ENCODE results near the gene LMO1.

LMO1 gene

DNA sequence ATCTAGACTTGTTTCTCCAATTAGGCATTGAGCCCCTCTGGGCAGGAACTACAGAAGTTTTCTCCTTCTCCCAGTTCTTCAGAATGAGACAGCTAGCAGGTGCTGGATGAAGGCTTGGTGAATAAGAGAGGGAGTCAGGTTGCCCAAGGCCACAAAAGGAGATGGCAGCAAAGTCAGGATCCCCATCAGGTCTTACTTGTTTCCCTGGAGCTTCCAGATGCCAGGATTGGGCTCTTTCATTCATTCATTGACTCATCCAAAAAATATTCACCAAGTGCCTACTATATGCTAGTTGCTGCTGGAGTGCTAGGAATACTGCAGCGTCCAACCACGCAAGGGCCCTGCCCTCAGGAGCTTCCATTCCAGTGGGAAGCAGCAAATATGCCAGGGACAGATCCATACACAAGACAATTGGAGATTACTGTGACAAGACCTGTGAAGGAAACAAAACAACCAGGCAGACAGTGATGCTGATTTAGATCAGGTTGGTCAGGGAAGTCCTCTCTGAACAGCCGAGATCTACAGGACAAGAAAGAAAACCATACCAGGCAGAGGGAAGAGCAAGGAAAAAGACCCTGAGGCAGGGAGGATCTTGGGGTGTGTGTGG is 24.6 kb upstream of the LMO1 start:
- no peak for DNase-seq

DNA sequence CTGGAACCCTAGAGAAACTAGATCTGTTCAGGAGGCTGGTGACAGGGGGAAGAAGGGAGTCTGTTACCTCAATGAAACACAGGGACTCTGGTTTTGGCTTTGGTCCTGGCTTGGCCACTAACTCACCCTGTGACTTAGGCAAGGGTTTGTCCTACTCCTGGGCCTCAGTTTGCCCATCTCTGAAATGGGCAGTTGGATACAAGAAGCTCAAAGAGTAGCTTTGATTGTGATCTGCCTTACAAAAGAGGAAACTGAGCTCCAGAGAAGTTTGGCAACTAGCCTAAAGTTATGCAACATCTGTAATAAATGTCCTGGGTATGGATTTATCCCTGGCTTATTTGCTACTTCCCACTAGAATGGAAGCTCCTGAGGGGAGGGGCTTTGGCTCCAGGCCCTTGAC is 24.0 kb upstream of the LMO1 start:
- no peak for DNase-seq

DNA sequence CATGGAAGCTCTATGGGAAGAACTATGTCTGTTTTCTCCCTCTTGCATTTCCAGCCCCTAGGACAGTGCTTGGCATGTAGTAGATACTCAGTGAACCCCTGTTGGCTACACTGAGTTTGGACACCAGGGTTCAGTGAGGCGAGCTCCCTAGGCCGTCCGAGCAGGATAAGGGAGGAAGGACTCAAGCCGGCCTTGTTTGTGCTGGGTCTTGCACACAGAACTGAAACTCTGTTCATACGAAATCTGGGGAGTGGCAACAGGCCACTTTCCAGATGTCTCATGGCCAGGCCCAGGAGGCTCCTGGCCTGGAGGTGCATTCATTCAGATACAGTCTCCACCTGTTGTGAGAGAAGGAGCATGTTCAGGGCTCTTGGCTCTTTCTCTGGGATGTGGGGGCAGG is 23.6 kb upstream of the LMO1 start:
- DNase-seq: no peak

DNA sequence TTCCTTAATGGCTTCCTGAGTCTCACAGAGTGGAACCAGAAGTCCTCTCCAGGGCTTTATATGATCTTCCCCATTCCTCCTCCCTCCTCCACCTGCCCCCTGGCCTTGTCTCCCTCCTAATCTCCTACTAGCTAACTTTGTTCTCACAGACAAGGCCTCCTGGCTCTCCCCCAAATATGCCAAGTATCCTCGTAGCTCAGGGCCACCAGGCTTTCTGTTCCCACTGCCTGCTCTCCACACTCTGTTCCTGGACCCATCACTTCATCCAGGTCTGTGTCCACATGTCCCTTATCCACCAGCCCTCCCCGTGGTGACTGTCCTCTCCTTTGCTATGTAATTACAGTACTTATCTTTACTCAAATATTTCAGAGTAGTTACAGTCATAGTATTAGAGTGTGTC is 23.2 kb upstream of the LMO1 start:
- DNase-seq: no peak

DNA sequence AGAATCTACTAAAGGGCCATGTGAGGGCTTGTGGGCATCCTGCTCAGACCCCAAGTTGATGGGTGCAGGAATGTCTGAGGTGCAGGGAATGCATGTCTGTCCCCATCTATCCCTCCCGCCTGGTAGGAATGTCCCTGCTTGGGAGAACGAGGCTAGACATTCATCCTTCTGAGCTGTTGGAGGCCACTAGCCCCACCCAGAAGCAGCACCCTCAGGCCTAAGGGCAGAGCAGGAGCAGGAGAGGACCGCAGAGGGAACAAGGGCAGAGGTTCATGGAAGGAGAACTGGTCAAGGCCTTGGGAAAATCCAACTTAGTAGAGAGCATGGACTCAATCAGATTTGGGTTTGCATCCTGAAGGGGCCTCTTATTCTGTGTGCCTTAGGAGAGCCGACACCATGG is 22.1 kb upstream of the LMO1 start:
- no peak for DNase-seq

DNA sequence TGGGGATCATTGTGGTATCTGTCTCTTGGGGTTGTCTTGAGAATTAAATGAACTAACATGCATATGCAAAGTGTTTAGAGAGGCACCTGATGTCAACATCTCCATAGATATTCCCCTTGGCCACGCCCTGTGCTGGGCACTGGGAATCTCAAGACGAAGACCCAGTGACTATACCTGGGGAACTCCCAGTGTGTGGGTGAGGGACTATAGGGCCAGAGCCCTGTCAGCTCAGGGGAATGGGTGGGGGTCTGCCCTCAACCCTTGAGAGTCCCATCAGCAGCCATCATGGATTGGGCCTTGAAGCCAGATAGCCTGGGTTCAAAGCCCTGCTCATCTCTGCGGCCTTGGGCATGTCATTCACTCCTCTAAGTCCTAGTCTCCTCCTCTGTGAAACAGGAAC is 21.6 kb upstream of the LMO1 start:
- DNase-seq: no peak

DNA sequence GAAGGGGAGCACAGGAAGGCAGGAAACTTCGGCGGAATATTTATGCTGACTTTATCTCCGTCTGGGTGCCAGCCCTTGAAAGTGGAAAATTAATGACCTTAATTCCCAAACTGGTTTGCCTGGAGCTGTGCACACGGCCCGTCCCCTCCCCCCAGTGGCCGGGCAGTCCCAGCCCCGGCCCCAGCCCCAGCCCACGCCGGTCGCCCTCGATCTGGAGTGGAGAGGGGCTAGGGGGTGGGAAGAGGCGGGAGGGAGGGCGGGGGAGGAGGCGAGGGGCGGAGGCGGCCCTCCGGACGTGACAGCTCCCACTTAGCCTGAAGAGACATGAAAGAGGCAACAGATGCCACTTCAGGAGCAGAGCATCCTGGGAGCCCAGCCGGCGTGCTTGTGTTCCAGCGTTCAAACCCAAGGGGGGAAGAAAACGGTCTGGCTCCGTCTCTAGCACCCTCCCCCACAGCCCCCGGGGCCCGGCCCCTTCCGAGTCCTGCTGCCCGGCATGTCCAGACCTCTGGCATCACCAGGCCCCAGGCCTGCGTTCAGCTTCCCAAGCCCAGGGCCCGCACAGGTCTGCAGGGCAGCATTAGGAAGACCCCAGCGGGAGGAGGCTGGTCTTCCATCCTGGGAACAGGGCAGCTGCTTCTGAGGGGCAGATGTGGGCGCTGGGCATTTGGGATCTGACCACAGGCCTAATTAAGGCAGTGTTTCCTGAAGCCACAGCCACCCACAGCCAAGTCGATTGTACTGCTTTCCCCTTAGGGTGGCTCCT is 20.0 kb upstream of the LMO1 start:
- no peak for DNase-seq

DNA sequence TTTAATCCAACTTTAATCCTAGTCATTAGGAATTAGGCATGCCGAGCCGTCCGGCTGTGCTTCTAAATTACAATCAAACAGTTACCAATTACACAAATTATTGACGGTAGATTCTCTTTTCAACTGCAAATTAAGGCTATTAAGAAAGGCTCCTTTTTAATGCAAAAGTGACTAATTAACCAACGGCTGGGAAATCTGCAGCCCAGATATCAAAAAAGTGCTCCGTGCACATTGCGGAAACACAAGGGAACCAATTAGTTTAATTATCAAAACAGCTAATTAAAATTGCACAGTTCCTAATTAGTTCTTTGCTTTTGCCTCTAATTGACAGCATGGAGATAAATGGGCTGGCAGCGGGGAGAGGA is 19.4 kb upstream of the LMO1 start:
- DNase-seq: no peak

DNA sequence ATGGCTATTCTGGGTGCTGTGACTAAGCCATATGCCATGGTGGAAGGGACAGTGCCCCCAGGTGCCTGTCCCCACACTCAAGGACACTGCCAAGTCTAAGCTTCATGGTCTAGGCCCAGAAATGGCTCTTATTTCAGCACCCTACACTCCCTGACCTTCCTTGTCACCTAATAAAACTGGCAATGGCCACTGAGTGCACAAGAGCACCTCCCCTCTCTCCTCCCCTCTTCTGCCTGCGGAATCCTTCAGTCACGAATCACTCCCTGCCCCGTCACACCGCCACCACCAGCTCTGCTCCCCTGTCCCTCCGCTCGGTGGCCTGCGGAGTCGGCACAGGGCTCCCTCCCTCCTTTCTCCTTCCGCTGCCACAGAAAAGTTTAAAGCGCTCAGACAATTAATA is 19.0 kb upstream of the LMO1 start:
- DNase-seq: no peak

DNA sequence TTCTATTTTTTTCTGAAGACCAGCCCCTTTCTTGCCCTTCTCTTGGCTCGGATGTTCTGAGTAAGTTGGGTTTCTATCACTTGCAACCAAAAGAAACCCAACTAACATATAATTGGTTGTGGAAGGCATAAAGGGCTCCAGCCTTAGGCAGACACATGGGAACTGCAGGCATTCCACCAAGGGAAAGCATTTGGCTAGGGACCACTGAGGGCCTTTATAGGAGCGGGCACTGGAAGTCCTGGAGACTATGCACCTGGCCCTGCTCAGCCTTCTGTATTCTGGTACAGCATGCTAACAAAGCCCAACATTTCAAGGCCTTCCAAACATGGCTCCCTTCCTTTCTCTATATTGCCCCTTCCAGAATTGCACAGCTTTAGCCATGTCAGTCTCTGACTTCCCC is 17.6 kb upstream of the LMO1 start:
- no peak for DNase-seq

DNA sequence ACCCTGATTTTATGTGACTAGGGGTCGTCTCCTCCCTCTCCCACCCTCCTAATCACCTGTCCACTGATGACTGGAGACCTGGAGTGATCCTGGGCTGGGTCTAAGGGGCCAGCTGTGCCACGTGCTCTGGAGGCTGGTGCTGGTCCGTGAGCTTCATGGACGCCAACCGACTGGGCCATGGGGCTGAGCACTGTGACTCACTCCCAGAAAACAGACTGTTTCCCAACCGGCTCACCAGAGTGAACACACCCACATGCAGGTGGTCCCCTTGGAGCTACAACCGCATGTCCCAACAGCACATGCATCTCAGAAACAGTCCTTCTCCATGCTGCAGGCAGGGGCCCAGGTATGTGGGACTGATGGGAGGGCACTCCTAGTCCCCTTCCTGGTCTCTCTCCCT is 14.0 kb upstream of the LMO1 start:
- no peak for DNase-seq

DNA sequence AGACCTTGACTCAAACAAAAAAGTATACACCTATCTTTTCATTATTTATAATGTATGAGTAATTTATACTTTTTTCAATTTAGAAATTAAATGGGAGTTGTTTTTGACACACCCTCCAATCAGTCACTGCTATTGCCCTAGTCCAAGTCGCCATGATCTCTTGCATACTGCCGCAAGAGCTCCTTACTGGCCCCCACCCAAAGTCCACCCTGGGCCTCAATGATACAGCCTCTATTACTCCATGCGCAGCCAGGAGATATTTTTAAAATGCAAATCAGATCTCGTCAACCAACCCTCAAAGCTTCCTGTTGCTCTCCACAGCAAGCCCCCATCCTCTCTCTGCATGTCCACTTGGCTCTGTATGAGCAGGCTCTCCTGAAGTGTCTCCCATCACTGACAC is 12.8 kb upstream of the LMO1 start:
- no peak for DNase-seq

DNA sequence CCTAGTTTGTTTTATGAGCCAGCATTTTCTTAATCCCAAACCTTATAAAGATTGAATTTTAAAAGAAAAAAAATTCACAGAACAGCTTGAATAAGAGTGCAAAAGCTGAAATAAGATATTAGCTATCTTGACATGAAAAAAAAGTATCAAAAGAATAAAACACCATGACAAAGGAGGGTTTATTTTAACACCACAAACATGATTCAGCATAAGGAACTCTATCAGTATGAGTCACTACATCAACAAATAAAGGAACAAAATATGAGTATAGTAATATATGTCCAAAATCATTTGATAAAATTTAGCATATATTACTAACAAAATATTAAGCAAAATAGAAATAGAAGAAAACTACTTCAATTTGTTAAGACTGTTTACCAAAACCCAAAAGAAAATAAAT is 9.6 kb upstream of the LMO1 start:
- DNase-seq: no peak

DNA sequence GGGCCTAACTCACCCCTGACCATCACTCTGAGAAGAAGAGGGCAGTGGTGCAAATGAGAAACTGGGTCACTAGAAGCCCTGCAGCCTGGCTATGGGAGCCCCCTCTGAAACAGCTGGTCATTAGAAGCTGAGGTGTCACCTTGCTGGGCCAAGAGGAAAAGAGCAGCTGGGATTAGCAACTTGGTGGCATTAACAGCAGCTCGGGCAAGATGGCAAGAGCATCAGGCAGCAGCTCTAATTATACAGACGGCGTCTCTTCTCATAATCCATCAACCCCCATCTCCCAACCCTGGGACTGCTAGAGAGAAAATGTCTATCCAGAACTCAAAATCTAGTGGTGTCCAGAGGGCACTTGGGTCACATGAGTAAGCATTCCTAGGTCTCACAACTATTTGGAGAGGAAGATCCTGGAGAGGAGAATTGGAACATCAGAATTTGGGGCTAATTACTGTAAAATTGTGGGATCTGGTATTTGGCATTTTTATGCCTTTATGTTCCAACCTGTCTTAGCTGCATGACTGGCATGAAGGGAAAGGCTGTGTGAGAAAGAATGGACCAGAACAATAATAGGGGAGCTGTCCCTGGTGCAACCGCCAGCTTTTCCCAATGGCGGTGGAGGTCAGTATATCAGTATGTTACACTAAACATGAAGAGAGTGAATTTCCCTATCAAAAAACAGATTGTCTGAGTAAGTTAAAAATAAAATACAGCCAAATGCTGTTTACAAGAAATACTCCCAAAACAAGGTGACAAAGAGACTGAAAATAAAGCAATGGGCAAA is 7.6 kb upstream of the LMO1 start:
- DNase-seq: no peak

DNA sequence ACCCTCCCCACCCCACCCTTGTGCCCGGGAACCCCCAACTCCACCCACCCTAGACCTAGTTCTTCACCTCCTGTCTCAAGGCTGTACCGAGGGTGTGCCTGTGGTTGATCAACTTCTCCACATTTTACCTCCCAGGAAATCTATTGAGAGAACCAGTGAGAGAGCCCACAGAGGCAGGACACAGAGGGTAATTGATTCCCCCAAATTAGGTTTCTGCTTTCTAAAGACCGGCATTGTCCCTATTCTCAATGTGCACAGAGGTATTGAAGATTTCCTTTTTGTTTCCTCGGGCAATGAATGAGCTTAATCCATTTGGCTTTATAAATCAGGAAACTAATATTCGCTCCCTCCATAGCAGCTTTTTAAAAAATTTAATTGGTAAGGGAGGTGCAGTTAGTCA is 6.0 kb upstream of the LMO1 start:
- DNase-seq: no peak

DNA sequence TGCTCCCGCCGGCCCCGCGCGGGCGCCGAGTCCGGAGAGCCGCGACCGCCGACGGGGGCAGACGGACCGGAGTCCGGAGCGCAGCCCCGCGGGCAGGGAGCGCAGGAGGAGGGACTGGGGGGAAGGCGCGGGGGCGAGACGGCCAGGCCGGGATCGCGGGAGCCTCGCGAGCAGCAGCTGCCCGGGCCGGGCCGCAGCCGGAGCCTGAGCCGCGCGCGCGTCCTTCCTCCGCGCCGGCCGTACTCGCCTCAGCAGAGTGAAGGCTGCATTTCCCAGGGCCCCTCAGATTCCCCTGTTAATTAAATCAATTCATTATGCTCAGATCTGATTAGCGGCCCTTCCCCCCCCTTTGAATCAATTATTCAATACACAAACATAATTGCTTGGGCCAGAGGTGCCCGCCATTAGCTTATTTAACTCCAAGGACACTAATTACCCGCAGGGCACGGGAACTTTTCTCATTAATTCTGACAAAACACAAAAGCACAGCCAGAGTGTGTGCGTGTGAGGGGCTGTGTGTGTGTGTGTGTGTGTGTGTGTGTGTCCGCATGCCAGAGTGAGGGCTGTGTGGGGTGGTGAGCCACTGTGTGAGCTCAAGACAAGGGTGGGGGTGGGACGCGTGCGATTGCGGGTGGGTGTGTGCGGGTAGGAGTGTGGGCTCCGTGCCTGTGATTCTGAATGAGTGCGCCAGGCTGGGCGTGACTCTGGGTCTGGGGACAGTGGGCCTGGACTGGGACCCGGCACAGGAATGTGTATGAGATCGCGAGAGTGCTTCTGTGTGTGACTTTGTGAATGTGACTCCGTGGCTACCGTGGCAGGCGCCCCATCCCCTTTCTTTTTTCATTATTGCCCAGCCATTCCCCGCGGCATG is 5.1 kb upstream of the LMO1 start:
- DNase-seq: no peak

DNA sequence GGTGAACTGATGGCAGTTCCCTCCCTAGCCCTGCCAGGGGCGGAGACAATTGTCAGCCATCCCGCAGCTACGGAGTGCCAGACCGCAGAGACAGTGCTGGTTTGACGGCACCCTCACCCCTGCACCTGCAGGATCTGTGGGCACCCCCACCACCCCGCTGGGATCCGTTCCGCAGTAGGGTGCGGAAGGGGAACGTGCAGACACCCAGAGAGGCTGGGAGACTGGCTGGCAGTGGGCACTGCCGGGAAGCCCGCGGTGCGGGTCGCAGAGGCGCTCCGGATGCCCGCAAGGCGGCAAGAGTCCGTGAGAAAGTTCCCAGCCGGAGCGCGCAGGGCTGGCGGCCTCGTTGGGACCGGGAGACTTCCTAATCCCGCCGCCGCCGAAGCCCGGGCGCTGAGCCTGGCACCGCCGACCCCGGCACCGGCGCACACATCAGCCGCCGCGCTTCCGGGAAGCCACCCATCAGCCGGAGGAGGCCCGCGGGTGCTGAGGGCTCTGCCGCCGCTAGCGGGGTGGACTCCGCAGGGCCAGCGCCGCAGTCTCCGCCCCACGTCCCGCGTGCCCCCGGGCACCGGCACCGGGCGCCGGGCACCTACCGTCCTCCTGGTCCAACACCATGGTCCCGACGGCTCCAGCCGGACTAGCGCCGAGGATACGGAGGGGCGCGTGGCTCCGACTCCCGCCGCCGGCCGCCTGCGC is 4.3 kb upstream of the LMO1 start:
- no peak for DNase-seq

DNA sequence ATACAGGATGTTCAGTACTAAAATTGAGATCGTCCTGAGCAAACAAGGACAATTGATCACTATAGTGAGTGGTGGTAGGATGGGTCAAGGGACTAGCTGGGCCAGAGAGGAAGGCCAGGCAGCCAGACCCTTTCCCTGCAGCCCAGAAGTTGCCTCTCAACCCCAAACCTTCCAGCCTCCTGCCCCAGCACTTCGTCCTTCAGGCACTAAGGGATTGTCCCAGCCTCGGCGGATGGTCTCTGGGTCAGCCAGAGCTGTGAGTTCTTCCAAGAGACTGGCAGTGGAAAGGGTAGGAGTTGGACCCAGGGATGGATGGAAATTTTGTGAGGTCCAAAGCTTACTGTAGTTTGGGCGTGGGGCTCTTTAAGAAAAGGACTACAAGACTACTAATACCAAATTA is 3.6 kb upstream of the LMO1 start:
- no peak for DNase-seq

DNA sequence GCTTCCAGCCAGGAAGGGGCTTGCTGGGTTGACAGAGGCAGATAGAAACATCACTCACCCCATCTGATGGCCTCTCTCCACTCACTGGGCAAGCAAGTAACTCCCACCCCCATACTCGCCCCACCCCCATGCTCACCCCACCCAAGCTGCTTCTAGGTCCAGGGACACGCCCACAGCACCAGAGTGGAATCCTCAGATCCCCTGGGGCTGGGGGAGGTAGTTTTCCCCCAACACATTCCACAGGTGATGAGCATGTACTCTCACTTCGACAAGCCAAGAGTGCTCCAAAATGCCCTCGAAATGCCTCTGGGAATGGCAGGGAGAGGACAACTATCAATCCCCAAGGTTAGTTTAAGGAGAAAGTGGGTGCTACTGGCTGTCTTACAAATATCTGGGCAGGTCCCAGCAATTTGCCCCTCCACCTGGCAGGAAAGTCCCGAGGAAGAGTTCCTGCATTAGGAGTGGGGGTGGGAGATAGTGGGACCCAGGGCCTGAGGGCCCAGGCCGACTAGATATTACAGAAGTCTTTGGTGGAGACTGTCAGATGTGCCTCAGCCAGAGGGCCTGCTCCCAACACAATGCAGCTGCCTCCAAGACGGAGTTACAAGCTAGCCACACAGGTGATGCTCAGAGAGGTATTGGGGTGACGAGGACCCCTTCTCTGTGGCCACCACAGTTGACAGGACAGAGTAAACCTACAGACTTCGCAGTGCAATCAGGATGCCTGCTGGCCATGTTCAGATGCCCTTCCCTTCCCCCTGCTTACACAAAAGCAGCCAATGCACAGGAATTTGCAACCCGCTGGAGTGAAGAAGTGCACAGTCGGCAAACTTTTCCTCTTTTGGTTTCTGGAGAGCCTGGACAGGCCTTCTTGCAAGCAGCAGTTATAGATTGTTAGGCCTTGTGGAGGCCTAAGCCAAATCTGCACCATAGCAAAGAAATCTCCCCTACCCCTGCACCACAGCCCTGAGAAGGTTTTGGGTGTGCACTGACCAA is 2.9 kb upstream of the LMO1 start:
- DNase-seq: no peak

DNA sequence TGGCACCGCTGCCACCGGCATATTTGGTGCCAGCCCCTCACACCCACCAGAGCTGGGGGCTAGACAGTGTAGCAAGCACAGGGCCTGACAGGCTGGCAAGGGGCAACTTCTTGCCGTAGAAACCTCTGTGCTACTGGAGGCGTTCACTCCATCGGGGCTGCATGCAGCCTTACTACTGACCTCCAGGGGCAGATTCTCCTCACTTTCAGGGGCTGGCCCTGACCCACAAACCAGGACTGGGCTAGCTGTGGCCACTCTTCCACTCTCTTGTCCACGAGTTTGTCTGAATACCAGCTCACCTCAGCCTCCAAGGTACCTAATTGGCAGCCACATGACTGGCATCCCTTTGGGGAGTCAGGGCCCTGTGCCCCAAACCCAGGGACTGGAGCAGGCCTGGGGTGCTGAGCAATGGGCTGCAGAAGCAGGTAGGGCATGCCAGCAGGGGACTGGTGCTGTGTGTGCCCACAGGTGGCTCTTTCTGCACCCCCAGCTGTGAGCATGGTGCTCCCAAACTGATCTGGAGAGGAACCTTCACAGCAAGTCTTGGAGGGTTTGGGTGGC is 2.1 kb upstream of the LMO1 start:
- no peak for DNase-seq
